Nephron progenitor cell (in vitro differentiated cells): ENCODE results near the gene TAGLN2.
A peak's percentile ranks its signal among the peaks of the same experiment; 100 is the strongest.

Experiments
- DNase-seq: peaks from one replicate; pipeline ENCODE4 v3.0.0; 2021
- H3K27ac Mint-ChIP-seq: 2 replicates; pipeline ENCODE4 v1.8.0; 2021; ENCODE audit warnings: mild to moderate bottlenecking, moderate library complexity, mixed read lengths
- H3K27me3 Mint-ChIP-seq: 2 replicates; pipeline ENCODE4 v1.8.0; 2021; ENCODE audit warnings: mild to moderate bottlenecking, low read depth, mixed read lengths; ENCODE audit not compliant: poor library complexity
- H3K36me3 Mint-ChIP-seq: 2 replicates; pipeline ENCODE4 v1.8.0; 2021; ENCODE audit warnings: low read depth, mixed read lengths
- H3K4me1 Mint-ChIP-seq: 2 replicates; pipeline ENCODE4 v1.8.0; 2021; ENCODE audit warnings: mixed read lengths
- H3K4me3 Mint-ChIP-seq: 2 replicates; pipeline ENCODE4 v1.8.0; 2021; ENCODE audit warnings: mild to moderate bottlenecking, moderate library complexity, mixed read lengths
- H3K9me3 Mint-ChIP-seq: 2 replicates; pipeline ENCODE4 v1.8.0; 2021; ENCODE audit warnings: mild to moderate bottlenecking, moderate library complexity, mixed read lengths
- TF ChIP-seq, protein P1 (sequence below): fragments of 200-600 bp; sonication (generic); IDR thresholded peaks from 2 replicates; pipeline ENCODE4 v1.5.0; 2021; ENCODE audit warnings: antibody characterized with exemption

Gene TAGLN2

DNA sequence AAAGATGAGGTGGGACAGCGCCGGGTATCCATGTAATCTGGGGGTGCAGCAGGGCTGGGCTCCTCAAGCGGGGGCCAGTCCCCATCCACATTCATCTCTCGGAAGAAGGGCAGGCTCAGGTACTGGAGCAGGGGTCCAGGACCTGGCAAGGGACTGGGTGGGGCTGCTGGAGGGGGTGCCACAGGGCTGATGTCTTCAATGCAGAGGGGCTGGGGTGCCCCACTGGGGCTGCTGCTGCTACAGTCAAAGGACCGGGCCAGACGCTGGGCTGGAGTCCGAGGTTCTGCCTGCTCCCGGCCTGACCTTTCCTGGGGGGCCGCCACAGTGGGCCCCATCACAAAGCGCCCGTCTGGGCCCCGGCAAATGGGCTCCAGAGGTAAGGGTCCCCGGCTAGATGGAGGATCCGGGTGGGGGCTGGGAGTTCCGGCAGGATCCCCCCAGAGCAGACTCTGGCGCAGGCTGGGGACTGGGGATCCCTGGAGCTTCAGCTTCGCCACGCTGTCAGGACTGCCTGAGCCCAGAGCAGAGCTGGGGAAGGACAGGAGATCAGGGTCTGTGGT is 3.3 kb upstream of the TAGLN2 start:
- peaks cover 39% of the 10 kb centered on the region for H3K36me3 Mint-ChIP-seq
- H3K4me3 Mint-ChIP-seq, result no peak overlapping the region

DNA sequence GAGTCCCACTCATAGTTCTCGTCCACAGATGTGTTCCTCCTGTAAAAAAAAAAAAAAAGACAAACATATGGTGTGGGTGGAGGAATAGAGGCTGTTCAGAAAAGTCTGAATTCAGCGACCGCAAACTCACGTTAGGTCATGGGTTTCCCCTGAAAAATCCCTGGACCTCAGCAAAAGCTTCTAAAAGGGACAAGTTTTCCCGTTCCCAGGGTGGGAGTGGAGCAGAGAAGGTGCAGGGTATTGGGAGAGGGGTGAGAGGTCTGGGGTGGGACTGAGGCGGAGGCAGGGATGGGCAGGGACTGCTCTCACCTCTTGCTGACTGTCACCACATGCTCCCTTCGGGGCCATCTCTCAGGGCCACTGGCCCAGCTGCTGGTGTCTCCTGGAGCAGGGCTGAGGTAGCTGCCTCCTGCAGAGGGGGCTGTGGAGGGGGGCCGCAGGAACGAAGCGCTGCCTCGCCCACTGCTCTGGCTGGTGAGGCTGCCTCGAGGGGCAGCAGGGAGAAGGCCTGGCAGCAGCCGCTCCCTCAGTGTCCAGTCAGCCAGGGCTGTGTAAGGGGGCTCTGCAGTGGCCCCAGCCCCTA is 2.6 kb upstream of the TAGLN2 start:
- Mint-ChIP-seq H3K27ac (no peak overlapping the region), H3K9me3 (no peaks in the 10 kb centered on the region), H3K27me3 (peaks cover 5% of the 10 kb centered on the region), H3K4me1 (peaks cover 37% of the 10 kb centered on the region), H3K36me3 (peaks cover 33% of the 10 kb centered on the region), H3K4me3 (no peak overlapping the region)
- no peak for DNase-seq
- TF ChIP-seq, protein P1, sequence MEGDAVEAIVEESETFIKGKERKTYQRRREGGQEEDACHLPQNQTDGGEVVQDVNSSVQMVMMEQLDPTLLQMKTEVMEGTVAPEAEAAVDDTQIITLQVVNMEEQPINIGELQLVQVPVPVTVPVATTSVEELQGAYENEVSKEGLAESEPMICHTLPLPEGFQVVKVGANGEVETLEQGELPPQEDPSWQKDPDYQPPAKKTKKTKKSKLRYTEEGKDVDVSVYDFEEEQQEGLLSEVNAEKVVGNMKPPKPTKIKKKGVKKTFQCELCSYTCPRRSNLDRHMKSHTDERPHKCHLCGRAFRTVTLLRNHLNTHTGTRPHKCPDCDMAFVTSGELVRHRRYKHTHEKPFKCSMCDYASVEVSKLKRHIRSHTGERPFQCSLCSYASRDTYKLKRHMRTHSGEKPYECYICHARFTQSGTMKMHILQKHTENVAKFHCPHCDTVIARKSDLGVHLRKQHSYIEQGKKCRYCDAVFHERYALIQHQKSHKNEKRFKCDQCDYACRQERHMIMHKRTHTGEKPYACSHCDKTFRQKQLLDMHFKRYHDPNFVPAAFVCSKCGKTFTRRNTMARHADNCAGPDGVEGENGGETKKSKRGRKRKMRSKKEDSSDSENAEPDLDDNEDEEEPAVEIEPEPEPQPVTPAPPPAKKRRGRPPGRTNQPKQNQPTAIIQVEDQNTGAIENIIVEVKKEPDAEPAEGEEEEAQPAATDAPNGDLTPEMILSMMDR, result no peak

More for the DNA sequence above, 3.3 kb upstream of the TAGLN2 start:
- peaks cover 5% of the 10 kb centered on the region for H3K27me3 Mint-ChIP-seq
- TF ChIP-seq, protein P1, result no peak
- no peak overlapping the region for H3K27ac Mint-ChIP-seq
- H3K9me3 Mint-ChIP-seq, result no peaks in the 10 kb centered on the region
- no peak for DNase-seq
- peaks cover 31% of the 10 kb centered on the region for H3K4me1 Mint-ChIP-seq

DNA sequence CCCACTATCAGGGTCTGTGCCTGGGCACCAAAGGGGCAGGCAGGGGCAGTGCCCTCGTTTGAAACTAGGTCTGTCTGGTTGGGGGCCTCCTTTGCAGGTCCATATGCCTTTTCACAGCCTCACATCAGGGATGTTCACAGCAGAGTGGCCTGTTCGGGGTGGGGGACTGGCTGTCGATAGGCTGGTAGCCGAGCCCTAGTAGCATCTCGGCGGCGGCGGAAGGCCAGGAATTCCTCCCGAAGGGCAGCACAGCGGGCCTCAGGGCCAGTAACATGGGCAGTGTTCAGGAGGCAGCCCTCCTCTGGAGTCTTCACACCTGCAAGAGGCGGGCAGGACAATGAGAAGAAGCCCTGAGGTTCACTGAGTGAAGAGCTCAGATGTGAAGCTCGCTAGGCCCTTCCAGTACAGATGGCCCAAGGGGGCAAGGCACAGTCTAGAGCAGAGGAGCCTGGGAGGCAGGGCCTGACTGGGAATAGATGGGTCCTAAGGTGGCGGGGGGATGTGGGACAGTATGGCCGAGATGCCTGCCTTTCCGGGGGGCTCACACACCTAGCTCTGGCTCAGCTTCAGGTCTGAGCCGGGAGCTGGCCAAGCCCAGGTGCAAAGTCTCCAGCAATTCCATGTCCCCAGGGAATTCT is 2.0 kb upstream of the TAGLN2 start:
- no peak overlapping the region for H3K4me3 Mint-ChIP-seq

DNA sequence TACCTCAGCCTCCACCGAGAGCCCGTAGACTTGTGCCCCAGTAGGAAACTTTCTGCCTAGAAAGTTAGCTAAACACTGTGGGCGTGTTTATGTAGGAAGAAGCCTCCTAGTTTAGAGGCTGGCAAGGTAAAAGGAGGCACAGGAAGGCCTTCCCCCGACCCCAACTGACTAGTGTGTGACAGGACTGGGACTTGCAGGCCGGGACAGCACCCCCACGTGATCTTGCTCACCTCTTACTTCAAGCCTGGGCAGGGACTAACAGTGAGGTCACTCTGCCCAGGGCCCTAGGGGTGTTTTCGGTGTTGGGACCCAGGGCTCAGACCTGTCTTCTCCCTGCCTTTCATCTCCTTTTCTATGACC is 392 bp upstream of the TAGLN2 start:
- TF ChIP-seq, protein P1, result no peak
- Mint-ChIP-seq H3K9me3 (no peaks in the 10 kb centered on the region), H3K36me3 (peaks cover 26% of the 10 kb centered on the region), H3K27ac (no peak overlapping the region), H3K4me3 (peak overlapping the region; percentile 90), H3K4me1 (peaks cover 54% of the 10 kb centered on the region), H3K27me3 (peaks cover under 1% of the 10 kb centered on the region)
- DNase-seq, result no peak

More for the DNA sequence above, 2.0 kb upstream of the TAGLN2 start:
- Mint-ChIP-seq H3K36me3 (peaks cover 30% of the 10 kb centered on the region), H3K9me3 (no peaks in the 10 kb centered on the region), H3K4me1 (peaks cover 43% of the 10 kb centered on the region), H3K27me3 (peaks cover 5% of the 10 kb centered on the region), H3K27ac (peak overlapping the region; percentile 32)
- DNase-seq, result no peak
- TF ChIP-seq, protein P1, result no peak

DNA sequence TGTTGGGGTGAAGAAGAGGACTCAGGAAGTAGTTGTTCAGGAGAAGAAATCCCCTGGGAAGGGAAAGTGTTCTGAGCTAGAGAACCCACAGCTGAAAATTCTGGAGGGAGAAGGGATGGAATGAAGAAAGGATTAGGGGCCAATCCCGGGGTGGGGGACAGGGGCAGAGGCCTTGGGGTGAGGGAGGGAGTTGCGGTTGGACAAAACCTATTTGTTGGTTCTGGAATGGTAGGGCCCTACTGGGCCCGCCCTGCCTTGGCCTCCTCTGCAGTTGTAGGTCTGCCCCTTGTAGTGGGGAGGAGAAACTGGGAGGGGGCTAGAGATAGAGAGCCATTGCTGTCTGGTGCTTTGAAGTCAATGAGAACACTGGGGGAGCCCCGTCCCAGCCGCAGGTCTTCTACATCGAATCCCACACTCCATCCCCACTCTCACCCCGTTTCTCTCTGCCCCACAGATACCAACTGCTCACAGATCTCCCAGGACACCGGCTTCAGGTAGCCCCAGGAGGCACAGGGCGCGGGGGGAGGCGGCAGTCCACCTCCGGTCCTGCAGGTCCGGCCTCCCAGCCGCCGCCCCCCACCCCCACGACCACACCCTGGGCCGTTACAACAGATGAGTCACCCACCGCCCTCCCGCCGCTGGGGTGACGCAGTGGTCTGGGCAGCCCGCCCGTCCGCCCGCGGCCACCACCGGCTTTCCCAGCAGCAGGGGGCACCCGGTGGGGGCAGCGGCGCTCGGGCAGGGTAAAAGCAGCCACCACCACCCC is 1.1 kb downstream of the TAGLN2 start:
- peaks cover 54% of the 10 kb centered on the region for H3K4me1 Mint-ChIP-seq
- H3K36me3 Mint-ChIP-seq, result peaks cover 30% of the 10 kb centered on the region
- H3K27me3 Mint-ChIP-seq, result no peaks in the 10 kb centered on the region
- H3K4me3 Mint-ChIP-seq, result peak overlapping the region; percentile 79
- TF ChIP-seq, protein P1, result no peak
- H3K9me3 Mint-ChIP-seq, result no peaks in the 10 kb centered on the region
- peak; percentile 38 for DNase-seq
- H3K27ac Mint-ChIP-seq, result peak overlapping the region; percentile 98
